Measurements from ENCODE around the gene MRPL4. TPM values are rescaled to one million over a fixed set of nuclear protein-coding genes. Genes with fewer than 3 reads are reported as not detected.

The MRPL4 gene
- total RNA-seq, 1 donor from 2014 or later = 39.4 TPM

- Mint-ChIP-seq H3K27me3 (ENCODE audit: low read depth) (no peaks in the 10 kb centered on the region), H3K27ac (ENCODE audit: unreplicated experiment) (no peak overlapping the region), H3K36me3 (ENCODE audit: low read depth) (no peaks in the 10 kb centered on the region), H3K9me3 (ENCODE audit: low read depth) (no peaks in the 10 kb centered on the region), H3K4me1 (ENCODE audit: low read depth) (peaks cover 15% of the 10 kb centered on the region), H3K4me3 (ENCODE audit: unreplicated experiment) (no peak overlapping the region)
- no peak for DNase-seq (ENCODE audit: low spot score)
- TF ChIP-seq CTCF (IDR thresholded peaks at IDR 0.05) = no peak
Measured at GRCh38 chr19:10266706-10267105, 14.7 kb downstream of the MRPL4 start.

DNA sequence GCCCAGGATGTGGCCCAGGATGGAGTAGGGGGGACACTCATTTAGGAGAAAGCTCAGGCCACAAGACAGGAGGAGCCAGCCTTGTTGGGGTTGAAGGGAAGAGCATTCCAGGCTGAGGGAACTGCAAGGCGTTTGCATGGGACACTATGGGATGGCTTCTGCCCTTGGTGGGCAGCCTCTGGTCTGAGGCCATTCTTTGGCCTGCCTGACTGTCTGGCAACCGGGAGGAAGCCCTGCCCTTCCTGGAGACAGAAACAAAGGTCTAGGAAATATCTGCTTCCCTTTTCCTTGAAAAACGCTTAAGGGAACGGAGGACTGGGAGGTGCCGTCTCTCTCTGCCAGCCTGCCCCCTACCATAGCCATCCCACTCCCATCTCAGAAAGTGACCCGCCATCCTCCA lies 16.1 kb downstream of the MRPL4 start:
- Mint-ChIP-seq H3K4me3 (ENCODE audit: unreplicated experiment) (no peak overlapping the region), H3K27me3 (ENCODE audit: low read depth) (no peaks in the 10 kb centered on the region), H3K4me1 (ENCODE audit: low read depth) (peaks cover 13% of the 10 kb centered on the region), H3K36me3 (ENCODE audit: low read depth) (no peaks in the 10 kb centered on the region), H3K9me3 (ENCODE audit: low read depth) (no peaks in the 10 kb centered on the region), H3K27ac (ENCODE audit: unreplicated experiment) (no peak overlapping the region)
- no peak for TF ChIP-seq CTCF (IDR thresholded peaks at IDR 0.05)
- DNase-seq (ENCODE audit: low spot score) = no peak

GRCh38 chr19:10269333-10270179 lies 17.5 kb downstream of the MRPL4 start:
- Mint-ChIP-seq H3K9me3 (ENCODE audit: low read depth) (no peaks in the 10 kb centered on the region), H3K36me3 (ENCODE audit: low read depth) (peaks cover 1% of the 10 kb centered on the region), H3K27ac (ENCODE audit: unreplicated experiment) (peak overlapping the region; percentile 59), H3K27me3 (ENCODE audit: low read depth) (no peaks in the 10 kb centered on the region), H3K4me3 (ENCODE audit: unreplicated experiment) (peak overlapping the region; percentile 58), H3K4me1 (ENCODE audit: low read depth) (peaks cover 15% of the 10 kb centered on the region)
- no peak for DNase-seq (ENCODE audit: low spot score)
- peak; percentile 94 for TF ChIP-seq CTCF (IDR thresholded peaks at IDR 0.05)

- Mint-ChIP-seq H3K36me3 (ENCODE audit: low read depth) (peaks cover 1% of the 10 kb centered on the region), H3K27ac (ENCODE audit: unreplicated experiment) (no peak overlapping the region), H3K4me3 (ENCODE audit: unreplicated experiment) (peak overlapping the region; percentile 58), H3K9me3 (ENCODE audit: low read depth) (no peaks in the 10 kb centered on the region), H3K4me1 (ENCODE audit: low read depth) (peaks cover 15% of the 10 kb centered on the region), H3K27me3 (ENCODE audit: low read depth) (no peaks in the 10 kb centered on the region)
- TF ChIP-seq CTCF (IDR thresholded peaks at IDR 0.05) = no peak
- DNase-seq (ENCODE audit: low spot score) = no peak
Measured at GRCh38 chr19:10270180-10270615, 18.2 kb downstream of the MRPL4 start.

DNA sequence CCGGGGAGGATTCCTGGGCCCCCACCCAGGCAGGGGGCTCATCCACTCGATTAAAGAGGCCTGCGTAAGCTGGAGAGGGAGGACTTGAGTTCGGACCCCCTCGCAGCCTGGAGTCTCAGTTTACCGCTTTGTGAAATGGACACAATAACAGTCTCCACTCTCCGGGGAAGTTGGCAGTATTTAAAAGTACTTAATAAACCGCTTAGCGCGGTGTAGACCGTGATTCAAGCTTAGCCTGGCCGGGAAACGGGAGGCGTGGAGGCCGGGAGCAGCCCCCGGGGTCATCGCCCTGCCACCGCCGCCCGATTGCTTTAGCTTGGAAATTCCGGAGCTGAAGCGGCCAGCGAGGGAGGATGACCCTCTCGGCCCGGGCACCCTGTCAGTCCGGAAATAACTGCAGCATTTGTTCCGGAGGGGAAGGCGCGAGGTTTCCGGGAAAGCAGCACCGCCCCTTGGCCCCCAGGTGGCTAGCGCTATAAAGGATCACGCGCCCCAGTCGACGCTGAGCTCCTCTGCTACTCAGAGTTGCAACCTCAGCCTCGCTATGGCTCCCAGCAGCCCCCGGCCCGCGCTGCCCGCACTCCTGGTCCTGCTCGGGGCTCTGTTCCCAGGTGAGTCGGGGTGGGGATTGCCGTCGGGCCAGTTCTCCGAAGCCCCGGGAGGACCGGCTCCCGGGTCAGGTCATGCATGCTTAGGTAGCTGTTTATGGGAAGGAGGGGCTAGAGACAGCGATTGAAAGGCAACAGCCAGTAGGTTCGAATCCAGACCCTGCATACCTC lies 18.8 kb downstream of the MRPL4 start, which contains the start of gene ICAM1:
ICAM1 (plus strand) TSS at position 505 of the 779 bp plus-strand sequence; CDS start at position 545, 40 bp downstream.
- Mint-ChIP-seq H3K27me3 (ENCODE audit: low read depth) (no peaks in the 10 kb centered on the region), H3K27ac (ENCODE audit: unreplicated experiment) (peak within 1 kb of the TSS; percentile 12), H3K4me1 (ENCODE audit: low read depth) (peaks cover 15% of the 10 kb centered on the region), H3K9me3 (ENCODE audit: low read depth) (no peaks in the 10 kb centered on the region), H3K36me3 (ENCODE audit: low read depth) (peaks cover 1% of the 10 kb centered on the region), H3K4me3 (ENCODE audit: unreplicated experiment) (peak within 1 kb of the TSS; percentile 58)
- DNase-seq (ENCODE audit: low spot score) = no peak
- TF ChIP-seq CTCF (IDR thresholded peaks at IDR 0.05) = peak; percentile 15
